C4-2B (cell line): ENCODE results near the gene NCAPD2.
A peak's percentile ranks its signal among the peaks of the same experiment; 100 is the strongest.

Source experiments
- H3K27ac ChIP-seq: fragments of 450-650 bp; 2 replicates; pipeline ENCODE4 v1.5.1; 2017
- ZFX ChIP-seq: fragments of 450-650 bp; IDR thresholded peaks from 2 replicates; pipeline ENCODE4 v1.6.1; 2017
- TF ChIP-seq, protein P1 (sequence below): fragments of 450-650 bp; conservative IDR thresholded peaks from 2 replicates; pipeline ENCODE4 v1.5.1; 2017; ENCODE audit warnings: mild to moderate bottlenecking

Gene NCAPD2

DNA sequence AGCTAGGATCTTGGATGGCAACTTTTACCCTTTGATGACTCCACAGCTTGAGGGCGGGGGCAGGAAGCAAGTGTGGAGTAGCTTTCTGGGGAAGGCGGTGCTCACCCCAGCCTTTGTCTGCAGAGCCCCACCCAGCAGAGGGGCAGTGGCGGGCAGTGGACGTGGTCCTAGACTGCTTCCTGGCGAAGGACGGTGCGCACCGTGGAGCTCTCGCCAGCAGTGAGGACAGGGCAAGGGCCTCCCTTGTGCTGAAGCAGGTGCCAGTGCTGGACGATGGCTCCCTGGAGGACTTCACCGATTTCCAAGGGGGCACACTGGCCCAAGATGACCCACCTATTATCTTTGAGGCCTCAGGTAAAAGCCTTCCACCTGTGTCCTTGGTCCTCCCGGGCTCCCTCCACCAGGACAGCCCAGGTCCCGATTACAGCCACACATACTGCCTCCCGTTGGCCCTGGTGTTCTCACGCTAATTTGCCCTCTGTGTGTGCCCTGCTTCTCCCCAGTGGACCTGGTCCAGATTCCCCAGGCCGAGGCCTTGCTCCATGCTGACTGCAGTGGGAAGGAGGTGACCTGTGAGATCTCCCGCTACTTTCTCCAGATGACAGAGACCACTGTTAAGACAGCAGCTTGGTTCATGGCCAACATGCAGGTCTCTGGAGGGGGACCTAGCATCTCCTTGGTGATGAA, 40.8 kb upstream of the NCAPD2 start:
- H3K27ac ChIP-seq = peak overlapping the region; percentile 93

DNA sequence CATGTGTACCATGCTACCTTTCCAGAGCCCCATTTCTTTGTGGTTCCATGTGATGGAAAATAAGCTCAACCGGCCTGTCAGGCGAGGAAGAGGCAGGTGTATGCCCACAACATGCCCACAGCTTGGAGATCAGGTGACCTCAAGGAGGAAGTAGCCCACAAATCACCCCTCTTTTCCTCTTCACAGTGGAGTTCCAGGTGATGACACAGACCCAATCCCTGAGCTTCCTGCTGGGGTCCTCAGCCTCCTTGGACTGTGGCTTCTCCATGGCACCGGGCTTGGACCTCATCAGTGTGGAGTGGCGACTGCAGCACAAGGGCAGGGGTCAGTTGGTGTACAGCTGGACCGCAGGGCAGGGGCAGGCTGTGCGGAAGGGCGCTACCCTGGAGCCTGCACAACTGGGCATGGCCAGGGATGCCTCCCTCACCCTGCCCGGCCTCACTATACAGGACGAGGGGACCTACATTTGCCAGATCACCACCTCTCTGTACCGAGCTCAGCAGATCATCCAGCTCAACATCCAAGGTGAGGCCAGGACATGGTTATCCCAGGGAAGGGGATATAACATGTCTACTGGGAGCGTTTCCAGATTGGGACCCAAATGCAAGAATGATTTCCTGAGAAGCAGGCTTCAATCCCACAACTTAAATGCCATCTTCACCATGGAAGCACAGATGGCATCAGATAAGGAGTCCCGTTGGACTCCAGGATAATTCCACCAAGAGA, 36.5 kb upstream of the NCAPD2 start:
- H3K27ac ChIP-seq = no peak overlapping the region
- no peak for TF ChIP-seq ZFX
- TF ChIP-seq, protein P1, sequence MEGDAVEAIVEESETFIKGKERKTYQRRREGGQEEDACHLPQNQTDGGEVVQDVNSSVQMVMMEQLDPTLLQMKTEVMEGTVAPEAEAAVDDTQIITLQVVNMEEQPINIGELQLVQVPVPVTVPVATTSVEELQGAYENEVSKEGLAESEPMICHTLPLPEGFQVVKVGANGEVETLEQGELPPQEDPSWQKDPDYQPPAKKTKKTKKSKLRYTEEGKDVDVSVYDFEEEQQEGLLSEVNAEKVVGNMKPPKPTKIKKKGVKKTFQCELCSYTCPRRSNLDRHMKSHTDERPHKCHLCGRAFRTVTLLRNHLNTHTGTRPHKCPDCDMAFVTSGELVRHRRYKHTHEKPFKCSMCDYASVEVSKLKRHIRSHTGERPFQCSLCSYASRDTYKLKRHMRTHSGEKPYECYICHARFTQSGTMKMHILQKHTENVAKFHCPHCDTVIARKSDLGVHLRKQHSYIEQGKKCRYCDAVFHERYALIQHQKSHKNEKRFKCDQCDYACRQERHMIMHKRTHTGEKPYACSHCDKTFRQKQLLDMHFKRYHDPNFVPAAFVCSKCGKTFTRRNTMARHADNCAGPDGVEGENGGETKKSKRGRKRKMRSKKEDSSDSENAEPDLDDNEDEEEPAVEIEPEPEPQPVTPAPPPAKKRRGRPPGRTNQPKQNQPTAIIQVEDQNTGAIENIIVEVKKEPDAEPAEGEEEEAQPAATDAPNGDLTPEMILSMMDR = no peak

More for the DNA sequence above, 40.8 kb upstream of the NCAPD2 start:
- TF ChIP-seq, protein P1 = no peak
- no peak for TF ChIP-seq ZFX

DNA sequence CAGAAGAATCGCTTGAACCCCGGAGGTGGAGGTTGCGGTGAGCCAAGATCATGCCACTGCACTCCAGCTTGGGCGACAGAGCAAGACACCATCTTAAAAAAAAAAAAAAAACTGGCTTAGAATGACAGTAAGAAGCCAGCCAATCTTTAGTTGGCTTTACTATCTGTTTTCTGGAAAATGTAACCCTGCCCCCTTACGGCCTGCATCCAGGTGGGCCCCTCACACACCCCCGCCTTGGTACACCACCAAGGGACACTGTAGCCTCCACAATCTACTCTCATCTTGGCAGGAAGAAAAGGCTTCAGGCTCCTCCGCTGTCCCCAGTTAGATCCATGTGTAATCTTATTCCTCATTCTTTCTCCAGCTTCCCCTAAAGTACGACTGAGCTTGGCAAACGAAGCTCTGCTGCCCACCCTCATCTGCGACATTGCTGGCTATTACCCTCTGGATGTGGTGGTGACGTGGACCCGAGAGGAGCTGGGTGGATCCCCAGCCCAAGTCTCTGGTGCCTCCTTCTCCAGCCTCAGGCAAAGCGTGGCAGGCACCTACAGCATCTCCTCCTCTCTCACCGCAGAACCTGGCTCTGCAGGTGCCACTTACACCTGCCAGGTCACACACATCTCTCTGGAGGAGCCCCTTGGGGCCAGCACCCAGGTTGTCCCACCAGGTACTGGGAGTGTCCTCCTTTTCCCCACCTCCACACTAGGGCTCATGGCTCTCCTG, 35.5 kb upstream of the NCAPD2 start:
- TF ChIP-seq, protein P1 = no peak
- no peak for TF ChIP-seq ZFX
- no peak overlapping the region for H3K27ac ChIP-seq

DNA sequence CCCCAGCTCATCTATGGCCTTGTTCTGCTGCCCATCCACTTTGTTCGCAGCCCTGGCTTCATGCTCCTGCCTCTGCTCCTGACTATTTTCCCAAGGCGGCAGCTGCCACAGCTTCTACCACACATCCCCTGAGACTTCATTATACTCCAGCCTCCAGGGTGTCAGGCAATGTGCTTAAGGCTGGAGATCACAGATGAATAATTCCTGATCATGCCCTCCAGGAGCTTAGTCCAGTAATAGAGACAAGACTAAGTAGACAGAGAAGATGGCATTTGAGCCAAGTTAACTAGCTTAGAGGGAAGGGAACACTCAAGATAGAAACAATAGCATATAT, 34.9 kb upstream of the NCAPD2 start:
- no peak overlapping the region for H3K27ac ChIP-seq
- TF ChIP-seq, protein P1 = no peak
- no peak for TF ChIP-seq ZFX

DNA sequence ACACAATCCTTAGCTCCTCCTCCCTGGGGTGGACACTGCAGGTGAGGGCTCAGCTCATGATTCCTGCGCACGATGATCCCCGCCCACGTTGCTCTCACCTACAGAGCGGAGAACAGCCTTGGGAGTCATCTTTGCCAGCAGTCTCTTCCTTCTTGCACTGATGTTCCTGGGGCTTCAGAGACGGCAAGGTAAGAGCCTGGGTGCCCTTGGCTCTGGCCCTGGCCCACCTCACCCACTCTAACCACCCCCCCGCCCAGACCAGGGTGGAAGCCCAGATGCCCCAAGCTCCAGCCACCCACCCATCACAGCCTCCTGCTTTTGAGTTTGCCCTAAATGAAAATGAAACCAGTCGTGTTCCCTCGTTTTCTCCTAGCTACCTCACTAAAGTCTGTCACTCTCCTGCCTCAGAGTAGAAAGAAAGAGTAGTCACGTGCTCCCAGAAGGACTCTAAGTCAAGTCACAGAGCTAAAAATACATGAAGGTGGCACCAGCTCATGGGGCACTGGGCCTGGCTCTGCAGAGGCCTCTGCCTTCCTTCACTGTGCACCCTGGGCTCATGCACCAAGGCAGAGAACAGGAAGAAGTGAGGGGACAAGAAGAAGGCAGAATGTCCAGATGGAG, 33.0 kb upstream of the NCAPD2 start:
- H3K27ac ChIP-seq = no peak overlapping the region
- TF ChIP-seq, protein P1 = no peak
- TF ChIP-seq ZFX = no peak

DNA sequence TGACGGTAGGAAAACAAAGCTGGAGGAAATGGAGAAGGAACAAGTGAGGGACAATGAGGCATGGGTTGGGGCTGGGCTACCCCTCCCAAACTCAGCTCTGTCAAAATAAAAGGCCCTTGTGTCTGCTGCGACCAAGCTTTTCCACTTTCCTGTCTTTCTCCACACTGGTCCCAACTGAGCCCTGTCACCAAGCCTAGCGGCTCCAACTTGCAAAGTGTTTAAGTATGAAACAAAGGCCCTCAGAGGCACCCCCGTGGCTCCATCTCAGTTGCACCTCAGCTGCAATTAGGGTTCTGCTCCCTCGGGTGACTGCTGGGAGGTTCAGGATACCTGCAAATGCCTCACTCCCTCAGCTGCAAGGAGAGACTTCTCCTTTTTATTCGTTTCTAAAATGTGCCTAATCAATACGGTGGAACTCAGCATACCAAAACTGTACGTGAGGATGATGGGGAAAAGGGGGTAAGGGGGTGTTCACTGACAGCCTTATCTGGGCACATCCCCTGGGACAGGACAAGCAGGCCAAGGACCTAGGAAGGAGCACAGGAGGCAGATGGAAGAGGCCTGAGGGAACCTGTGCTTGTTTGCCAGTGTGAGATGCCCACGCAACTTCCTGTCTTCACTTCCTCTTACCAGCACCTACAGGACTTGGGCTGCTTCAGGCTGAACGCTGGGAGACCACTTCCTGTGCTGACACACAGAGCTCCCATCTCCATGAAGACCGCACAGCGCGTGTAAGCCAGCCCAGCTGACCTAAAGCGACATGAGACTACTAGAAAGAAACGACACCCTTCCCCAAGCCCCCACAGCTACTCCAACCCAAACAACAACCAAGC, 32.3 kb upstream of the NCAPD2 start:
- TF ChIP-seq ZFX = no peak
- TF ChIP-seq, protein P1 = no peak
- no peak overlapping the region for H3K27ac ChIP-seq
